Neuronal stem cell (in vitro differentiated cells): ENCODE measurements around the gene TMEM131L.
"Not testable (repeated sequence)": the region's sequence is repeated elsewhere in the genome, so short reads cannot be mapped to it uniquely, and the experiment has no call there.

Experiments used
- DNase-seq: peaks from one replicate; pipeline ENCODE4 v3.0.0-alpha.2; 2013; ENCODE audit warnings: low spot score
- H2AFZ ChIP-seq: one replicate; pipeline ENCODE4 v1.6.1; 2013; ENCODE audit warnings: mild to moderate bottlenecking, low read length, inconsistent platforms
- H2AK5ac ChIP-seq: 2 replicates; pipeline ENCODE4 v1.6.1; 2013; ENCODE audit warnings: low read depth, mild to moderate bottlenecking, inconsistent platforms, low read length, moderate library complexity, mixed read lengths
- H2BK120ac ChIP-seq: 2 replicates; pipeline ENCODE4 v1.6.1; 2013; ENCODE audit warnings: low read depth, mild to moderate bottlenecking, inconsistent platforms, low read length, moderate library complexity, mixed read lengths
- H2BK12ac ChIP-seq: one replicate; pipeline ENCODE4 v1.6.1; 2013; ENCODE audit warnings: low read length, inconsistent platforms
- H2BK15ac ChIP-seq: 2 replicates; pipeline ENCODE4 v1.6.1; 2013; ENCODE audit warnings: mild to moderate bottlenecking, low read length, inconsistent platforms, mixed read lengths
- H2BK5ac ChIP-seq: one replicate; pipeline ENCODE4 v1.6.1; 2013; ENCODE audit warnings: inconsistent platforms, mild to moderate bottlenecking, low read length, moderate library complexity
- H3K14ac ChIP-seq: one replicate; pipeline ENCODE4 v1.6.1; 2013; ENCODE audit warnings: low read length, inconsistent platforms
- H3K18ac ChIP-seq: 2 replicates; pipeline ENCODE4 v1.6.1; 2013; ENCODE audit warnings: low read length, inconsistent platforms
- H3K23ac ChIP-seq: 2 replicates; pipeline ENCODE4 v1.6.1; 2013; ENCODE audit warnings: low read depth, mild to moderate bottlenecking, mixed read lengths, low read length, inconsistent platforms; ENCODE audit not compliant: poor library complexity
- H3K27ac ChIP-seq: replicated peaks from 3 replicates; pipeline ENCODE4 v1.5.1; 2013; ENCODE audit warnings: low read length, inconsistent platforms
- H3K27me3 ChIP-seq, 3 experiments: 2 replicates each; pipeline ENCODE4 v1.6.1; 2013; ENCODE audit warnings: low read length in 3 of 3, mild to moderate bottlenecking in 2 of 3, inconsistent platforms in 1 of 3, low read depth in 1 of 3, mixed read lengths in 1 of 3, moderate library complexity in 1 of 3; ENCODE audit not compliant: control insufficient read depth in 3 of 3, insufficient read depth in 3 of 3
- H3K36me3 ChIP-seq, 2 donors: replicated peaks in 1 of 2; 2 replicates each; pipeline ENCODE4 v1.6.1; 2013; ENCODE audit warnings: low read length in 2 of 2; ENCODE audit not compliant: control insufficient read depth in 2 of 2, insufficient read depth in 2 of 2
- H3K4ac ChIP-seq: 2 replicates; pipeline ENCODE4 v1.6.1; 2013; ENCODE audit warnings: inconsistent platforms, mild to moderate bottlenecking, low read length, moderate library complexity
- H3K4me1 ChIP-seq, 2 donors: 1 replicate in 1 of 2; 2 replicates in 1 of 2; pipeline ENCODE4 v1.6.1; 2013; ENCODE audit warnings: low read length in 2 of 2, low read depth in 1 of 2; ENCODE audit not compliant: control insufficient read depth in 2 of 2, insufficient read depth in 1 of 2
- H3K4me2 ChIP-seq: one replicate; pipeline ENCODE4 v1.6.1; 2013; ENCODE audit warnings: mild to moderate bottlenecking, low read length, inconsistent platforms; ENCODE audit not compliant: insufficient read depth, poor library complexity, severe bottlenecking
- H3K4me3 ChIP-seq, 2 donors: 2 replicates each; pipeline ENCODE4 v1.5.1; 2013; ENCODE audit warnings: low read length in 2 of 2, mild to moderate bottlenecking in 2 of 2, inconsistent platforms in 1 of 2, moderate library complexity in 1 of 2
- H3K79me1 ChIP-seq: one replicate; pipeline ENCODE4 v1.6.1; 2013; ENCODE audit warnings: low read depth, mild to moderate bottlenecking, inconsistent platforms, low read length, moderate library complexity
- H3K9ac ChIP-seq: one replicate; pipeline ENCODE4 v1.6.1; 2013; ENCODE audit warnings: mild to moderate bottlenecking, low read depth, low read length, inconsistent platforms; ENCODE audit not compliant: poor library complexity
- H3K9me3 ChIP-seq, 2 donors: replicated peaks in 1 of 2; 2 replicates each; pipeline versions ENCODE3 to v1.6.1; 2013; ENCODE audit warnings: low read length in 2 of 2, mild to moderate bottlenecking in 2 of 2, inconsistent platforms in 1 of 2, low read depth in 1 of 2, mixed read lengths in 1 of 2, moderate library complexity in 1 of 2; ENCODE audit not compliant: control insufficient read depth in 2 of 2, insufficient read depth in 1 of 2
- H4K8ac ChIP-seq: one replicate; pipeline ENCODE4 v1.6.1; 2013; ENCODE audit warnings: low read depth, mild to moderate bottlenecking, inconsistent platforms, low read length, moderate library complexity
- H4K91ac ChIP-seq: one replicate; pipeline ENCODE4 v1.6.1; 2013; ENCODE audit warnings: low read length, low read depth, mild to moderate bottlenecking, inconsistent platforms; ENCODE audit not compliant: poor library complexity
- WGBS, 2 donors: extraction: QIAGEN DNeasy Blood & Tissue Kit; methylation state at CpG; one replicate each; pipeline ENCODE4 v1.1.7; 2013; ENCODE audit warnings: missing lambda C conversion rate in 2 of 2, mixed read lengths in 1 of 2; ENCODE audit not compliant: insufficient read length in 2 of 2, insufficient replicate concordance in 1 of 2; ENCODE audit errors: extremely low coverage in 2 of 2; 5-methylcytosine and 5-hydroxymethylcytosine counted together

TMEM131L gene

DNA sequence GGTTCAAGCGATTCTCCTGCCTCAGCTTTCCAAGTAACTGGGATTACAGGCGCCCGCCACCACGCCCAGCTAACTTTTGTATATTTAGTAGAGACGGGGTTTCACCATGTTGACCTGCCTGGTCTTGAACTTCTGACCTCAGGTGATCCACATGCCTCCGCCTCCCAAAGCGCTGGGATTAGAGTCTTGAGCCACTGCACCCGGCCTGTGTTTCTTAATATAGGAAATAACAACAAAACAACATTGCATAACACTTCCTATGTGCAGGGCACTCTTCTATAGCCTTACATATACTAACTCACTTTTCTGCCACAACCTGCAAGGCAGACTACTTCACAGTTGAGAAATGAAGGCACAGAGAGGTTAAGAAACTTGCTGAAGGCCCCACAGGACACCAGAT, 12.8 kb upstream of the TMEM131L start:
- Histone ChIP-seq H2AFZ (no peak overlapping the region), H3K9me3 (no peaks in the 10 kb centered on the region), H4K91ac (no peak overlapping the region), H3K14ac (no peak overlapping the region), H3K4me1 (peaks cover 5 to 7% of the 10 kb centered on the region in 2 donors), H3K4me3 (no peak overlapping the region), H2BK12ac (no peak overlapping the region), H3K23ac (no peak overlapping the region), H2BK5ac (no peak overlapping the region), H3K4me2 (no peak overlapping the region), H4K8ac (no peak overlapping the region), H2BK15ac (no peak overlapping the region), H2BK120ac (no peak overlapping the region), H3K36me3 (no peaks in the 10 kb centered on the region), H3K79me1 (no peaks in the 10 kb centered on the region), H2AK5ac (no peak overlapping the region), H3K18ac (no peak overlapping the region), H3K4ac (no peak overlapping the region), H3K27ac (no peak overlapping the region), H3K9ac (no peak overlapping the region), H3K27me3 (no peaks in the 10 kb centered on the region)
- no CpG with 5 or more reads among the region's 8 CpGs for WGBS, 2 donors
- no peak for DNase-seq

- Histone ChIP-seq H3K79me1 (no peaks in the 10 kb centered on the region), H2BK12ac (no peak overlapping the region), H2BK15ac (no peak overlapping the region), H4K91ac (no peak overlapping the region), H3K4me3 (no peak overlapping the region), H3K4ac (no peak overlapping the region), H3K18ac (no peak overlapping the region), H3K36me3 (no peaks in the 10 kb centered on the region), H2BK5ac (no peak overlapping the region), H3K9me3 (peaks cover 0 to 1% of the 10 kb centered on the region in 2 donors), H4K8ac (no peak overlapping the region), H3K27ac (no peak overlapping the region), H2AFZ (no peak overlapping the region), H3K14ac (no peak overlapping the region), H3K9ac (no peak overlapping the region), H2AK5ac (no peak overlapping the region), H3K27me3 (peaks cover 0 to under 1% (median 0%) of the 10 kb centered on the region in 3 experiments), H3K4me2 (no peak overlapping the region), H3K23ac (no peak overlapping the region), H3K4me1 (no peaks in the 10 kb centered on the region), H2BK120ac (no peak overlapping the region)
- no CpG with 5 or more reads among the region's 1 CpG for WGBS, 2 donors
- DNase-seq = no peak
Measured at GRCh38 chr4:153458969-153459368, 7.2 kb upstream of the TMEM131L start.

GRCh38 chr4:153461549-153461948, 4.6 kb upstream of the TMEM131L start:
- not testable (repeated sequence) for H3K27ac ChIP-seq, H4K91ac ChIP-seq, H3K18ac ChIP-seq, H2AK5ac ChIP-seq, H3K4me1 ChIP-seq, H2AFZ ChIP-seq, H3K23ac ChIP-seq, H3K9ac ChIP-seq, H2BK15ac ChIP-seq, H2BK12ac ChIP-seq, H4K8ac ChIP-seq, DNase-seq, H3K9me3 ChIP-seq, H2BK120ac ChIP-seq, H3K4me3 ChIP-seq, H3K14ac ChIP-seq, H3K79me1 ChIP-seq, H2BK5ac ChIP-seq, H3K4ac ChIP-seq, H3K4me2 ChIP-seq, H3K36me3 ChIP-seq
- peaks cover 0 to 12% (median 0%) of the 10 kb centered on the region in 3 experiments for H3K27me3 ChIP-seq
- WGBS, 2 donors = no CpG with 5 or more reads among the region's 4 CpGs

GRCh38 chr4:153464068-153464467, 2.1 kb upstream of the TMEM131L start:
- Histone ChIP-seq H2AK5ac (no peak overlapping the region), H3K18ac (no peak overlapping the region), H3K4me3 (no peak overlapping the region), H3K27me3 (peaks cover 0 to 12% (median 0%) of the 10 kb centered on the region in 3 experiments), H3K14ac (no peak overlapping the region), H3K36me3 (no peaks in the 10 kb centered on the region), H2BK120ac (no peak overlapping the region), H3K9ac (no peak overlapping the region), H3K9me3 (peaks cover 0 to 1% of the 10 kb centered on the region in 2 donors), H3K4ac (no peak overlapping the region), H3K27ac (no peak overlapping the region), H4K91ac (no peak overlapping the region), H3K4me1 (peaks cover 3 to 19% of the 10 kb centered on the region in 2 donors), H4K8ac (no peak overlapping the region), H3K4me2 (no peak overlapping the region), H2BK15ac (no peak overlapping the region), H3K79me1 (peaks cover 3% of the 10 kb centered on the region), H3K23ac (no peak overlapping the region), H2BK5ac (no peak overlapping the region), H2AFZ (peak overlapping the region; percentile 23), H2BK12ac (no peak overlapping the region)
- DNase-seq = no peak
- no CpG with 5 or more reads among the region's 1 CpG for WGBS, 2 donors
